ENCODE data around the gene POLD1.
"Not testable (repeated sequence)": the region's sequence is repeated elsewhere in the genome, so short reads cannot be mapped to it uniquely, and the experiment has no call there.

Gene POLD1

DNA sequence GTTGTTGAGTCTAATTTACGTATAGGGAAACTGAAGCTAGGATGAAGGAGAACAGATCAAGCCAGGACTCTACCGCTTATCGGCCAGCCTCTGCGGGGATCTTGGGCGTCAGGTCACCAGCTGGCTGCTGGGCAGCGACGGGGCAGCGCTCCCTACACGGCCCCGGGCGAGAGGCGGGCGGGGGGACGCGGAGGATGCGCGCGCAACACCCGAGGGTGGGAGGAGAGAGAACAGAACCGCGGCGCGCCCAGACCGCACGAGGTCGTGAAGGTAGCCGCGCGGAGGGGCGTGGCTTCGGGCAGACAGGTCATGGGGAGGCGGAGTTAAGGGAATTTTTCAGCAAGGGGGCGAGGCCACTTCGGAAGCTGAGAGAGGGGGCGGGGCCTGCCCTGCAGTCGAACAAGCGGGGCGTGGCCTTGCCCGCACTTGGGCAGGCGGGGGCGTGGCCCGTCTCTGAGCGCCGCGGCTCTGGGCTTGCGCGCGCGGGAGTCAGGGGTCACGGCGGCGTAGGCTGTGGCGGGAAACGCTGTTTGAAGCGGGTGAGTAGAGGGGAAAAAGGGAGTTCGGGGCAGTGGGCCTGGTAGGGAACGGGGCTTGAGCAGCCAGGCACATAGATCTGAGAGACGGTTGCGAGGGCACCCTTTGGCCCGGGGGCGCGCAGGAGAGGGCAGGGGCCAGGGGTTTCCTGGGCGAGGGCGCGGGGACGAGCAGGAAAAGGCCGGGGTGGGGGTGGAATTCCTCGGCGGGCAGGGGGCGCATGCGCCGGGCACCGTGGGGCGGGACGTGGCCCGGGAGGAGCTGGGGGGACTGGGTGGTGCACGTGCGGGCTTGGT is at the start of gene POLD1:
POLD1 (plus strand) TSS at position 496 of the 833 bp plus-strand sequence. CDS start 14,505 bp downstream, outside the sequence.
- DNase-seq (ENCODE audit: low read depth in 1 of 2, low spot score in 1 of 2), result peak; percentile 99

DNA sequence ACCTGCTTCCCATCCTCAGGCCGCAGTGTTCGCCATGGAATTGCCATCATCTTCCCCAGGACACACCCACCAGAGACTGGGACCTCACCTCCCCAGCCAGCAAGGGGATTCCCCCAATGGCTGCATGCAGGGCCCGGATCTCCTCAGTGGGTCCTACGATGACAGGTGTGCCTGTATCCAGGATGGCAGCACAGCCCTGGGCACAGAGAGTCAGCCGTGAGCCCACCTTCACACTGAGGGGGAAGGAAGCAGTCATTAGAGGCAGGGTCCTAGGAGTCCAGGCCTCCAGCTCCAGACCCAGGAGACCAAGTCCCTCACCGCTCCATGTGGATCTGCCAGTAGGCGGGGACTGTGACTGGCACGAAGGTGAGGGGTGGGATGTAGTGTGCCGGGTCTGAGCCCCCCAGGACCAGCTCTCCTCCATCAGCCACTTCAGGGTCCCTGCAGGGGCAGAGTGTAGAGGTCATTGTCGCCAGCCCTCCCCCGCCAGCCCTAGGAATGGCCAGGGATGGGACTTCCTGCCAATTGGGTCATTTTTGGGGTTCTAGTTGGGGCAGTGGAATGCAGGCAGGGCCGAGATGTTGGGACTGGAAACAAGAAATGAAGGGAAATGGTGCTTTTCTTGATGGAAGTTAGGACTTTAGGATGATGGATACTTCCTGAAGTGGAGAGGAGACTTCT is 49.3 kb upstream of the POLD1 start:
- DNase-seq (ENCODE audit: low read depth in 1 of 2, low spot score in 1 of 2), result no peak

- not testable (repeated sequence) for DNase-seq (ENCODE audit: low read depth in 1 of 2, low spot score in 1 of 2)
Observed at GRCh38 chr19:50337031-50337430, 47.1 kb upstream of the POLD1 start.

DNA sequence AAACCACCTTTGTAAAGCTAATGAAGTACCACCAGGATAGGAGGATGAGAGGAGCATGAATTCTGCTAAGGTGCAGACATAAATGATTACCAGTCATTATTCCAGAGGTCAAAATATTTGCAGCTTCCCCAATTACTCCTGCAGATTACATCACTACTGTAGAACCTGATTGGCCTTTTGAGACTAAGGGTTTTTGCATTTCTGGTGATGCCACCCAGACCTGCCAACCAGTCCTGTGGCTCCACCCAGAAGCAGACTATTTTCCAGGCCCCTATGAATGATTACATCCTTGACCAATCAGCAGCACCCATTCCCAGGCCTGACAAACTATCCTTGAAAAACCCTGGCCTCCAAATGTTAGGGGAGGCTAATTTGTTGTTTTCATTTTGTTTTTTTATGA is 43.8 kb upstream of the POLD1 start:
- no peak for DNase-seq (ENCODE audit: low read depth in 1 of 2, low spot score in 1 of 2)

- DNase-seq (ENCODE audit: low read depth in 1 of 2, low spot score in 1 of 2), result no peak
Observed at GRCh38 chr19:50341091-50341564, 43.0 kb upstream of the POLD1 start.

DNA sequence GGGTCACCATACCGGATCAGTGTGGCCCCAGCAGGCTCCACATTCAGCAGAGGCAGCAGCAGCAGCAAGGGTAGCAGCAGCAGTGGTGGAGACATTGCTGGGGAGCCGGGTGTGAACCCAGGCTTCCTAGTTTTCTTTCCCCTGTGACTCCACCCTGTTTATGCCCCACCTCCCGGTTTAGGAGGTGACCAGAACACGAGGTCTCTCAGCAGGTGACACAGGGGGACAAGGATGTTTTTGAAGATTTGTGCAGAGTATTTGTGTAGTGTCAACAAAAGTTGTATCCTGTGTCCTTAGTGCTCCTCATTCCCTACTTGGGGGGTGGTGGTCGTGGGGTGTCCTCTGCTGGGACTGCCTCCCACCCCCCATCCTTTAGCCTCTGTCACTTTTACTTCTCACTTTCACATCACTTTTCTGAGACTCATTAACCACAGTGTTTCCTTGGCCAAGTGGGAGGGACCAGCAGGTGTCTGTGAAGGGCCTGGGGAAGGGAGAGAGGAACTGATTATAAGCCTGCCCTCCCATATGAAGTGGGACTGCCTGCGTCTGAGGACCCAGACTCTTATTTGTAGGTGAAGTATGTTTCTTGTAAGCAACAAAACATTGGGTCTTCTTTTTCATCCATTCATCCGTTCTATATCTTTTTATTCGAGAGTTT is 39.4 kb upstream of the POLD1 start:
- DNase-seq (ENCODE audit: low read depth in 1 of 2, low spot score in 1 of 2), result no peak

DNA sequence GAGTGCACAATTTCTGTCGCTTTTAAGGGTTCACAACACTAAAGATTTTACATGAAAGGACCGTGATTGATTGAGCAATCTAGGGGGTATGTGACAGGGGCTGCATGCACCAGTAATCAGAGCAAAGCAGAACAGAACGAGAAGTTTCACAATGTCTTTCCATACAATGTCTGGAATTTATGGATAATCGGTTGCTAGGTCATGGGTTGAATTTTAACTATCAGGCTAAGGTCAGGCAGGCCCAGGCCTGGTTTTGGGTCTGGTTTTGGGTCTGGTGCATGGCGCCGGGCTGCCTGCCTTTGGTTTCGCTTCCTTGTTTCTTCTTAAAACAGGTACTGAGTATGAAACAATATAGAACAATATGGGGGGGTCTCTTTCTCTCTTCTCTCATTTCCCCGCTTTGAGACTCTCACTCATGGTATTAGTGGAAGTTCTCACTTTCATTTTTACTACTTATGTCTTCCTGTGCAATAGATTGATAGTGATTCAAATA is 37.0 kb upstream of the POLD1 start:
- DNase-seq (ENCODE audit: low read depth in 1 of 2, low spot score in 1 of 2), result not testable (repeated sequence)

- no peak for DNase-seq (ENCODE audit: low read depth in 1 of 2, low spot score in 1 of 2)
Observed at GRCh38 chr19:50349277-50350057, 34.7 kb upstream of the POLD1 start.

DNA sequence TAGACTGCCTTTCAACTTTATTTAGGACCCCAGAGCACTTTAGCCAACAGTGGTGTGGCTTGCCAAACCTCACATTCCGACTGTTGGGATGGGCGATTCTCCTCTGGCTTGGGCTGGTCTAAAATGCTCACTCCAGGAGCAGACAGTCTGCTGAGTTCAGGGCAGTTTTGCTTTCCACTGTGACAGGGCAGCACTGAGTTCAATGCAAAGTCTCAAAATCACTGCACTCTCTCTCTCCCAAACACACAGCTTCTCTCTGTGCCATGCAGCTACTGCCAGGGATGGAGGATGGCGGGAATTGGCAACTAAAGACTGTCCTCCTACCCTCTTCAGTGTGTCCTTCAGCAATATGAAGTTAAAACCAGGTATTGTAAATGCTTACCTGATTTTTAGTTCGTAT is 31.9 kb upstream of the POLD1 start:
- no peak for DNase-seq (ENCODE audit: low read depth in 1 of 2, low spot score in 1 of 2)

DNA sequence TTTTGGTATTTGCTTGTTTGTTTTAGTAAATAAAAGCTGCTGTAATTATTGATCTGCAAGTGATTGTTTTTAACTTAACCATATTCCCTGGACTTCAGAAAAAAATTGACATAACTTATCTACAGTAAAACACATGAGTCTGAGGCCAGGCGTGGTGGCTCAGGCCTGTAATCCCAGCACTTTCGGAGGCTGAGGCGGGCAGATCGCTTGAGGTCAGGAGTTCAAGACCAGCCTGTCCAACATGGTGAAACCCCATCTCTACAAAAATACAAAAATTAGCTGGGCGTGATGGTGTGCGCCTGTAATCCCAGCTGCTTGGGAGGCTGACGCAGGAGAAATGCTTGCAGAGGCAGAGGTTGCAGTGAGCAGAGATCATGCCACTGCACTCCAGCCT is 30.7 kb upstream of the POLD1 start:
- not testable (repeated sequence) for DNase-seq (ENCODE audit: low read depth in 1 of 2, low spot score in 1 of 2)

- DNase-seq (ENCODE audit: low read depth in 1 of 2, low spot score in 1 of 2), result no peak
Observed at GRCh38 chr19:50356691-50357177, 27.4 kb upstream of the POLD1 start.

- DNase-seq (ENCODE audit: low read depth in 1 of 2, low spot score in 1 of 2), result peak; percentile 71 to 85
Observed at GRCh38 chr19:50357178-50358100, 26.7 kb upstream of the POLD1 start.

GRCh38 chr19:50358483-50359327 is 25.4 kb upstream of the POLD1 start:
- DNase-seq (ENCODE audit: low read depth in 1 of 2, low spot score in 1 of 2), result peak; percentile 55 to 75

DNA sequence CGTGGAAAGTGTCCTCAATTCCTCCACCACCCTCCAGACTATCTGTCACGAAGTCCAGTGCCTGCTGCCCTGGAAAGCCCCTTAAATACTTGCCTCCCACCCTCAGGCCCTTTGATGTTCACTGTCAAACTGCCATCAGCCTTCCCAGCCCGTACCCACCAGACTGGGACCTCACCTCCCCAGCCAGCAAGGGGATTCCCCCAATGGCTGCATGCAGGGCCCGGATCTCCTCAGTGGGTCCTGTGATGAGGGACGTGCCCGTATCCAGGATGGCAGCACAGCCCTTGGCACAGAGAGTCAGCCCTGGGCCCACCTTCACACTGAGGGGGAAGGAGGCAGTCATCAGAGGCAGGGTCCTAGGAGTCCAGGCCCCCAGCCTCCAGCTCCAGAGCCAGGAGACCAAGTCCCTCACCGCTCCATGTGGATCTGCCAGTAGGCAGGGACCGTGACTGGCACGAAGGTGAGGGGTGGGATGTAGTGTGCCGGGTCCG is 24.8 kb upstream of the POLD1 start:
- DNase-seq (ENCODE audit: low read depth in 1 of 2, low spot score in 1 of 2), result no peak

DNA sequence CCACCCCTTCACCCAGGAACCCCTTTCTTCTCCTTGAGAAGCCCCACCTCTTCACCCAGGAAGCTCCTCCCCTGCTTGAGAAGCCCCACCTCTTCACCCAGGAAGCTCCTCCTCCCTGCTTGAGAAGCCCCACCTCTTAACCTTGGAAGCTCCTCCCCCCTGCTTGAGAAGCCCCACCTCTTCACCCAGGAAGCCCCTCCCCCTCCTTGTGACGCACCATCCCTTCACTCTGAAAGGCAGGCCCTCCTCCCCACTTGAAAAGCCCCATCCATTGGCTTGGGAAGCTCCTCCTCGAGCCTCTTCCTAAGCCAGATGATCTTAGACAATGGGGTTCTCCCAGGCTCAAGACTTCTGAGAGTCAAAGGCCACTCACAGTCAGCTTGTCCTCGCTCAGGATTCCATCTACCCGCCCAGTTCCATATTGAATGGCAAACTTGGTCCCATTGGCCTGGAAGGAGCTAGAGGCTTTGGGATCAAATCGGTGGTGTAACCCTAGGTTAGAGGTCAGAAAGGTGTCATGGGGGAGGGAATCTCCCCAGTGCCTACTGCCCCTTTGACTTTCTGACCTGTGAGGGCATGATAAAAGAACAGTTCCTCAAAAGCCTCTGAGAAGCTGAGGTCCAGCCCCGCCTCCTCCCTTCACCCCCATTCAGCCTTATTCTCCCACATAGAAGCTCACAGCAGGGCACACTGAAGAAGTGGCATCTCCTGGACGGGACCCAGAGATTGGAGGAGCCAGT is 22.7 kb upstream of the POLD1 start:
- no peak for DNase-seq (ENCODE audit: low read depth in 1 of 2, low spot score in 1 of 2)

DNA sequence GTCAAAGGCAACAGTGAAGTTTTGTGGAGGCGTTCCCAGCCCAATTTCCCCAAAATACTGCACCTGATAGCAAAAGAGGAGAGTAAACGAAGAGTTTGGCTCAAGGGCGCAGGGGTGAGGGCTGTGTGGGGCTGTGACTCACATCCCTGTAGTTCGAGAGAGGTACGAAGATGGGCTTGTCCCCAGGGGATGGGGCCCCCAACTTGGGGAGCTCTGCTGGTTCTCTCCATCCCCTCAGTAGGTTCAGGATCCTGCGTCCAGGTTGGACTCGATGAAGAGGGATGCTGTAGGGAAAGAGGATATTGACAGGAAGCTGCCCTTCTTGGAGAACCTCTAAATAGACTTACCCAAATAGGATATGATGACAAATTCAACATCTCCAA is 22.1 kb upstream of the POLD1 start:
- no peak for DNase-seq (ENCODE audit: low read depth in 1 of 2, low spot score in 1 of 2)

- DNase-seq (ENCODE audit: low read depth in 1 of 2, low spot score in 1 of 2), result no peak
Observed at GRCh38 chr19:50362656-50363424, 21.3 kb upstream of the POLD1 start.

Data from stimulated activated CD4-positive, alpha-beta T cell treated with anti-CD3 and anti-CD28 coated beads, Interleukin-15, amount 100 ng/mL, for 1 hour (primary cell).